Endothelial cell of umbilical vein (primary cell): ENCODE results near the gene NEURL2. TPM values are rescaled to one million over a fixed set of nuclear protein-coding genes. Genes with fewer than 3 reads are reported as not detected.

ENCODE experiments used
- BruUV-seq: library from RNA; stranded (reverse); fragments of 400-500 nt; replicated peaks from 2 replicates; lab custom pipeline; 2021; lab: Mats Ljungman, UMichigan
- CTCF ChIA-PET: fragments of 300-600, 350-600 bp; sonication (Branson Sonifier 250); formaldehyde crosslinking; loops from one replicate; lab custom pipeline; 2021; ENCODE audit warnings: antibody characterized with exemption, inconsistent platforms; lab: Charles Lee
- POLR2A ChIA-PET: fragments of 300-600, 350-600 bp; sonication (Branson Sonifier 250); formaldehyde crosslinking; loops from one replicate; lab custom pipeline; 2021; ENCODE audit warnings: antibody characterized with exemption, inconsistent platforms; lab: Charles Lee
- DNase-seq: peaks from one replicate; pipeline ENCODE4 v3.0.0-alpha.2; 2011; ENCODE audit warnings: low read depth, low spot score
- FAIRE-seq: peaks from 2 replicates; lab custom pipeline; 2011; peaks lifted over from hg19 to GRCh38; lab: Jason Lieb, UNC
- H2AFZ ChIP-seq: 2 replicates; pipeline ENCODE4 v1.6.0; 2012; ENCODE audit warnings: low read depth, low read length, control low read depth, inconsistent platforms
- H3K27ac ChIP-seq: 2 replicates; pipeline ENCODE4 v1.5.1; 2011; ENCODE audit warnings: low read depth, mild to moderate bottlenecking, control low read depth, low read length, moderate library complexity; ENCODE audit not compliant: insufficient read depth
- H3K27me3 ChIP-seq, 2 experiments: 2 replicates each; pipeline versions ENCODE4 v1.6.0 to v1.6.1; 2011; ENCODE audit warnings: low read length in 2 of 2, mixed read lengths in 1 of 2; ENCODE audit not compliant: control insufficient read depth in 2 of 2, insufficient read depth in 2 of 2
- H3K36me3 ChIP-seq, 2 experiments: 2 replicates in 1 of 2; 3 replicates in 1 of 2; pipeline ENCODE4 v1.5.1; 2011; ENCODE audit warnings: low read length in 2 of 2, mild to moderate bottlenecking in 1 of 2, moderate library complexity in 1 of 2; ENCODE audit not compliant: control insufficient read depth in 2 of 2, insufficient read depth in 2 of 2; ENCODE audit errors: extremely low read depth in 1 of 2
- H3K4me1 ChIP-seq: 3 replicates; pipeline ENCODE4 v1.5.1; 2011; ENCODE audit warnings: mild to moderate bottlenecking, low read length; ENCODE audit not compliant: control insufficient read depth, insufficient read depth; ENCODE audit errors: extremely low read depth
- H3K4me2 ChIP-seq: 2 replicates; pipeline ENCODE4 v1.6.1; 2011; ENCODE audit warnings: low read length, control low read depth, mixed read lengths; ENCODE audit not compliant: insufficient read depth
- H3K4me3 ChIP-seq, 3 experiments: fragments of 200-600 bp in 1 of 3; sonication (generic), shearing (Covaris generic) in 1 of 3; replicated peaks in 1 of 3; 2 replicates each; pipeline ENCODE4 v1.5.1; 2011 to 2016; ENCODE audit warnings: control low read depth in 3 of 3, low read length in 3 of 3, mild to moderate bottlenecking in 2 of 3, inconsistent platforms in 1 of 3, low read depth in 1 of 3, moderate library complexity in 1 of 3; ENCODE audit not compliant: insufficient read depth in 1 of 3
- H3K79me2 ChIP-seq: 2 replicates; pipeline ENCODE4 v1.6.0; 2012; ENCODE audit warnings: low read length, inconsistent platforms; ENCODE audit not compliant: control insufficient read depth, insufficient read depth
- H3K9ac ChIP-seq: replicated peaks from 2 replicates; pipeline ENCODE3; 2011; ENCODE audit warnings: low read length, control low read depth; ENCODE audit not compliant: insufficient read depth; ENCODE audit errors: extremely low read depth
- H3K9me1 ChIP-seq: replicated peaks from 3 replicates; pipeline ENCODE4 v1.6.0; 2011; ENCODE audit warnings: mild to moderate bottlenecking, low read length; ENCODE audit not compliant: control insufficient read depth, insufficient read depth; ENCODE audit errors: extremely low read depth
- H3K9me3 ChIP-seq: replicated peaks from 2 replicates; pipeline ENCODE4 v1.5.1; 2012; ENCODE audit warnings: low read length, inconsistent platforms; ENCODE audit not compliant: control insufficient read depth, insufficient read depth
- H4K20me1 ChIP-seq: replicated peaks from 2 replicates; pipeline ENCODE3; 2011; ENCODE audit warnings: mild to moderate bottlenecking, low read length; ENCODE audit not compliant: control insufficient read depth, insufficient read depth; ENCODE audit errors: extremely low read depth
- EZH2 ChIP-seq: IDR thresholded peaks from 2 replicates; pipeline ENCODE4 v1.6.1; 2012; ENCODE audit warnings: borderline replicate concordance, low read depth, mild to moderate bottlenecking, moderate library complexity, low read length, inconsistent platforms; ENCODE audit not compliant: severe bottlenecking
- FOS ChIP-seq: IDR thresholded peaks from 2 replicates; pipeline ENCODE4 v1.6.1; 2011; ENCODE audit warnings: mild to moderate bottlenecking, low read length, moderate library complexity, borderline replicate concordance; ENCODE audit not compliant: insufficient read depth
- GATA2 ChIP-seq: IDR thresholded peaks from 2 replicates; pipeline ENCODE4 v1.7.0; 2011; ENCODE audit warnings: low read depth, mild to moderate bottlenecking, moderate library complexity, mixed read lengths, low read length; ENCODE audit not compliant: insufficient read length, insufficient read depth
- JUN ChIP-seq: IDR thresholded peaks from 2 replicates; pipeline ENCODE4 v1.6.1; 2011; ENCODE audit warnings: borderline replicate concordance, low read depth; ENCODE audit not compliant: insufficient read length, insufficient read depth
- MYC ChIP-seq: IDR thresholded peaks from one replicate; pipeline ENCODE4 v1.6.1; 2011; ENCODE audit warnings: mild to moderate bottlenecking, low read depth, low read length
- POLR2A ChIP-seq: IDR thresholded peaks from 2 replicates; pipeline ENCODE4 v1.6.1; 2012; ENCODE audit warnings: low read depth, mild to moderate bottlenecking, control low read depth, low read length
- POLR2AphosphoS5 ChIP-seq: IDR thresholded peaks from 2 replicates; pipeline ENCODE4 v1.6.1; 2012; ENCODE audit warnings: low read depth, mild to moderate bottlenecking, control low read depth, low read length, moderate library complexity; ENCODE audit not compliant: insufficient read depth
- dilution Hi-C: fragments of 300-500 bp; cut with MboI; formaldehyde crosslinking; loops from one replicate; pipeline ENCODE4 v1.15.0; 2019; ENCODE audit warnings: low sequenced_read_pairs; ENCODE audit not compliant: extremely low pct_ligation_motif_present
- intact Hi-C: fragments of 100-400 bp; cut with micrococcal nuclease; formaldehyde crosslinking; loops from one replicate; pipeline ENCODE4 v1.10.0; 2022
- polyA plus RNA-seq, 4 experiments: library from polyadenylated mRNA; depleted of rRNA in 3 of 4; stranded (reverse) in 3 of 4; unstranded in 1 of 4; fragments of >200 nt; gene quantifications; 2 replicates each; pipeline versions ENCODE4 v1.2.1 to v1.2.3, GENCODE V29; 2011 to 2012; ENCODE audit warnings: missing spikeins in 1 of 4
- total RNA-seq: library from RNA; stranded (reverse); gene quantifications from 2 replicates; pipeline ENCODE4 v1.2.3, GENCODE V29; 2021
- TF ChIP-seq, protein P1 (sequence below): IDR thresholded peaks from 2 replicates; pipeline ENCODE4 v1.6.1; 2011; ENCODE audit not compliant: insufficient read depth, insufficient read length
- TF ChIP-seq, protein P2 (sequence below), 2 donors: IDR thresholded peaks; 1 replicate in 1 of 2; 2 replicates in 1 of 2; pipeline ENCODE4 v1.5.1; 2011; ENCODE audit warnings: low read length in 2 of 2, mild to moderate bottlenecking in 2 of 2, moderate library complexity in 2 of 2, control low read depth in 1 of 2, inconsistent platforms in 1 of 2, low read depth in 1 of 2; ENCODE audit not compliant: insufficient read depth in 1 of 2; ENCODE audit errors: extremely low read depth in 1 of 2

The NEURL2 gene
- total and polyA plus RNA-seq, 2 donors (not counting 3 experiments of a cell fraction or from before 2014, with no cell fraction given): 2.8 to 5.4 TPM

DNA sequence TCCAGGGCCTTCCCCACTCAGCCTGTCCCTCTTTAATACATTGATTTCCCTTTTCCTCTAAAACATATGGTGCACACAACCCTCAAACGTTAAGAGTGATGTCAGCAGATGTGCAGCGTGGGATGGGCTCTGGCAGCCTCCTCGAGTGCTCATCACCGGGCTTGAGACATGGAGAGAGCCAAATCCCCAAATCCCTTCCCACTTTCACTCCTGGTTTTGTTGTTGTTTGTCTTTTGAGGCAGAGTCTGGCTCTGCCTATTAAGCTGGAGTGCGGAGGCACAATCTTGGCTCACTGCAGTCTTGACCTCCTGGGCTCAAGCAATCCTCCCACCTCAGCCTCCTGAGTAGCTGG, 26.8 kb upstream of the NEURL2 start:
- Histone ChIP-seq H3K4me2 (no peak overlapping the region), H3K79me2 (no peaks in the 10 kb centered on the region), H4K20me1 (no peaks in the 10 kb centered on the region), H3K9me3 (no peaks in the 10 kb centered on the region), H3K36me3 (no peaks in the 10 kb centered on the region), H3K9me1 (no peaks in the 10 kb centered on the region), H3K9ac (no peak overlapping the region), H3K4me3 (no peak overlapping the region), H3K27ac (no peak overlapping the region), H3K27me3 (no peaks in the 10 kb centered on the region), H2AFZ (no peak overlapping the region), H3K4me1 (peaks cover 29% of the 10 kb centered on the region)
- dilution Hi-C loops (no loop called here), intact Hi-C loops (loop anchor here (10.0 kb wide), 1 partner anchor 573 kb away; the partner anchor contains the start of gene SDC4)
- TF ChIP-seq, protein P1, sequence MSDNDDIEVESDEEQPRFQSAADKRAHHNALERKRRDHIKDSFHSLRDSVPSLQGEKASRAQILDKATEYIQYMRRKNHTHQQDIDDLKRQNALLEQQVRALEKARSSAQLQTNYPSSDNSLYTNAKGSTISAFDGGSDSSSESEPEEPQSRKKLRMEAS: no peak
- TF ChIP-seq, protein P2, sequence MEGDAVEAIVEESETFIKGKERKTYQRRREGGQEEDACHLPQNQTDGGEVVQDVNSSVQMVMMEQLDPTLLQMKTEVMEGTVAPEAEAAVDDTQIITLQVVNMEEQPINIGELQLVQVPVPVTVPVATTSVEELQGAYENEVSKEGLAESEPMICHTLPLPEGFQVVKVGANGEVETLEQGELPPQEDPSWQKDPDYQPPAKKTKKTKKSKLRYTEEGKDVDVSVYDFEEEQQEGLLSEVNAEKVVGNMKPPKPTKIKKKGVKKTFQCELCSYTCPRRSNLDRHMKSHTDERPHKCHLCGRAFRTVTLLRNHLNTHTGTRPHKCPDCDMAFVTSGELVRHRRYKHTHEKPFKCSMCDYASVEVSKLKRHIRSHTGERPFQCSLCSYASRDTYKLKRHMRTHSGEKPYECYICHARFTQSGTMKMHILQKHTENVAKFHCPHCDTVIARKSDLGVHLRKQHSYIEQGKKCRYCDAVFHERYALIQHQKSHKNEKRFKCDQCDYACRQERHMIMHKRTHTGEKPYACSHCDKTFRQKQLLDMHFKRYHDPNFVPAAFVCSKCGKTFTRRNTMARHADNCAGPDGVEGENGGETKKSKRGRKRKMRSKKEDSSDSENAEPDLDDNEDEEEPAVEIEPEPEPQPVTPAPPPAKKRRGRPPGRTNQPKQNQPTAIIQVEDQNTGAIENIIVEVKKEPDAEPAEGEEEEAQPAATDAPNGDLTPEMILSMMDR (IDR thresholded peaks at IDR 0.05; ENCODE audit: extremely low read depth in 1 of 2, insufficient read depth in 1 of 2, low read depth in 1 of 2, low read length in 2 of 2): no peak
- TF ChIP-seq POLR2AphosphoS5 (no peak), MYC (no peak), POLR2A (no peak), GATA2 (no peak), EZH2 (no peak), JUN (no peak), FOS (no peak)
- BruUV-seq: no TSS peak
- FAIRE-seq (no peak), DNase-seq (no peak)
- CTCF ChIA-PET: interaction anchor here (1.8 to 2.8 kb wide), 2 partner anchors 10 to 16 kb away, joined by 6 to 19 read pairs; partner anchors contain the start of gene PCIF1
- POLR2A ChIA-PET: no interaction called here
